OCI-LY3 (cell line): ENCODE results near the gene ALKBH5.

Source experiments
- H2AFZ ChIP-seq: fragments of 200-600, 300-600 bp; shearing (Covaris generic); 2 replicates; pipeline ENCODE4 v1.6.0; 2014; ENCODE audit warnings: antibody characterized with exemption, low read depth, low read length
- H3K27ac ChIP-seq: fragments of 200-600, 300-600 bp; sonication (generic); 2 replicates; pipeline ENCODE4 v1.5.1; 2014; ENCODE audit warnings: mild to moderate bottlenecking, low read length, moderate library complexity, mixed read lengths
- H3K27me3 ChIP-seq: fragments of 200-600, 300-600 bp; sonication (generic); 2 replicates; pipeline ENCODE4 v1.6.1; 2014; ENCODE audit warnings: low read depth, low read length, mixed read lengths
- H3K36me3 ChIP-seq: fragments of 200-600, 300-600 bp; sonication (generic); replicated peaks from 2 replicates; pipeline ENCODE3; 2014; ENCODE audit warnings: low read depth, low read length, mixed read lengths
- H3K4me1 ChIP-seq: fragments of 300-600, 200-600 bp; sonication (generic); 2 replicates; pipeline ENCODE4 v1.6.1; 2014; ENCODE audit warnings: low read length, mixed read lengths
- H3K4me2 ChIP-seq: fragments of 200-600, 300-600 bp; sonication (generic); 2 replicates; pipeline ENCODE4 v1.6.1; 2014; ENCODE audit warnings: low read length, mixed read lengths
- H3K4me3 ChIP-seq: fragments of 300-600, 200-600 bp; sonication (generic); 2 replicates; pipeline ENCODE4 v1.5.1; 2014; ENCODE audit warnings: antibody characterized with exemption, mild to moderate bottlenecking, low read length, moderate library complexity
- H3K79me2 ChIP-seq: fragments of 300-600, 200-600 bp; shearing (Covaris generic); 2 replicates; pipeline ENCODE4 v1.6.1; 2014; ENCODE audit warnings: mild to moderate bottlenecking, low read length, mixed read lengths
- H3K9ac ChIP-seq: fragments of 300-600, 200-600 bp; shearing (Covaris generic); 2 replicates; pipeline ENCODE4 v1.6.0; 2014; ENCODE audit warnings: mild to moderate bottlenecking, low read length, moderate library complexity
- H3K9me3 ChIP-seq: fragments of 200-600, 300-600 bp; shearing (Covaris generic); 2 replicates; pipeline ENCODE4 v1.6.1; 2014; ENCODE audit warnings: low read length, mixed read lengths; ENCODE audit not compliant: insufficient read depth
- H4K20me1 ChIP-seq: fragments of 200-600, 300-600 bp; sonication (generic); 2 replicates; pipeline ENCODE4 v1.6.1; 2016; ENCODE audit warnings: low read length, mixed read lengths; ENCODE audit not compliant: insufficient read depth
- CTCF ChIP-seq: fragments of 200-600, 300-600 bp; sonication (generic); IDR thresholded peaks from 2 replicates; pipeline ENCODE4 v1.5.1; 2014; ENCODE audit warnings: antibody characterized with exemption, low read length, low read depth
- EZH2phosphoT487 ChIP-seq: fragments of 200-600 bp; shearing (Covaris generic); IDR thresholded peaks from 2 replicates; pipeline ENCODE4 v1.6.1; 2018; ENCODE audit warnings: antibody characterized with exemption, mixed run types, low read depth

Gene ALKBH5

GRCh38 chr17:18246880-18247612 lies 63.4 kb downstream of the ALKBH5 start:
- H3K27ac ChIP-seq = no peak overlapping the region
- no peak overlapping the region for H3K9ac ChIP-seq
- no peaks in the 10 kb centered on the region for H3K79me2 ChIP-seq

GRCh38 chr17:18247613-18248001 lies 64.0 kb downstream of the ALKBH5 start:
- Histone ChIP-seq H3K27ac (no peak overlapping the region), H3K4me2 (no peak overlapping the region), H3K9ac (no peak overlapping the region), H3K9me3 (no peaks in the 10 kb centered on the region), H2AFZ (no peak overlapping the region), H3K27me3 (no peaks in the 10 kb centered on the region), H3K4me1 (no peaks in the 10 kb centered on the region), H3K36me3 (no peaks in the 10 kb centered on the region), H3K4me3 (no peak overlapping the region), H4K20me1 (no peaks in the 10 kb centered on the region), H3K79me2 (no peaks in the 10 kb centered on the region)
- no peak for TF ChIP-seq EZH2phosphoT487
- TF ChIP-seq CTCF = no peak

More at GRCh38 chr17:18246880-18247612, 63.4 kb downstream of the ALKBH5 start:
- Histone ChIP-seq H4K20me1 (no peaks in the 10 kb centered on the region), H3K4me1 (no peaks in the 10 kb centered on the region), H3K4me3 (no peak overlapping the region), H2AFZ (no peak overlapping the region), H3K36me3 (no peaks in the 10 kb centered on the region), H3K9me3 (no peaks in the 10 kb centered on the region), H3K27me3 (no peaks in the 10 kb centered on the region), H3K4me2 (no peak overlapping the region)
- no peak for TF ChIP-seq CTCF
- TF ChIP-seq EZH2phosphoT487 = no peak

- H4K20me1 ChIP-seq = no peaks in the 10 kb centered on the region
- H2AFZ ChIP-seq = no peak overlapping the region
- no peak overlapping the region for H3K4me2 ChIP-seq
- H3K79me2 ChIP-seq = no peaks in the 10 kb centered on the region
- H3K4me3 ChIP-seq = no peak overlapping the region
- no peak overlapping the region for H3K27ac ChIP-seq
- no peaks in the 10 kb centered on the region for H3K27me3 ChIP-seq
- no peaks in the 10 kb centered on the region for H3K4me1 ChIP-seq
- no peaks in the 10 kb centered on the region for H3K9me3 ChIP-seq
- H3K36me3 ChIP-seq = no peaks in the 10 kb centered on the region
- no peak for TF ChIP-seq EZH2phosphoT487
- peak; percentile 39; the same call in 1 of the 2 replicates for TF ChIP-seq CTCF
- no peak overlapping the region for H3K9ac ChIP-seq
These were observed 64.7 kb downstream of the ALKBH5 start for GRCh38 chr17:18248300-18248731.

- no peaks in the 10 kb centered on the region for H3K79me2 ChIP-seq
- H3K4me1 ChIP-seq = no peaks in the 10 kb centered on the region
- H3K27ac ChIP-seq = no peak overlapping the region
- no peaks in the 10 kb centered on the region for H4K20me1 ChIP-seq
- no peaks in the 10 kb centered on the region for H3K27me3 ChIP-seq
- H3K36me3 ChIP-seq = no peaks in the 10 kb centered on the region
- TF ChIP-seq EZH2phosphoT487 = no peak
- TF ChIP-seq CTCF = no peak
- no peak overlapping the region for H3K9ac ChIP-seq
- H3K9me3 ChIP-seq = no peaks in the 10 kb centered on the region
- H3K4me2 ChIP-seq = no peak overlapping the region
- H2AFZ ChIP-seq = no peak overlapping the region
- H3K4me3 ChIP-seq = no peak overlapping the region
These were observed 65.2 kb downstream of the ALKBH5 start for GRCh38 chr17:18248811-18249210.
